MM.1S (cell line): Measurements from ENCODE around the gene GPT2.

Source experiments
- DNase-seq: peaks from one replicate; pipeline ENCODE4 v3.0.0-alpha.2; 2015
- H2AFZ ChIP-seq: fragments of 300-600 bp; sonication (generic); 2 replicates; pipeline ENCODE4 v1.6.0; 2016; ENCODE audit warnings: antibody characterized with exemption, low read length
- H3F3A ChIP-seq: fragments of 300-600 bp; sonication (generic); 2 replicates; pipeline ENCODE4 v1.6.1; 2016; ENCODE audit warnings: mild to moderate bottlenecking, antibody characterized with exemption, low read length, moderate library complexity, mixed read lengths; ENCODE audit not compliant: insufficient read depth
- H3K27ac ChIP-seq: fragments of 300-600 bp; sonication (generic); 2 replicates; pipeline ENCODE4 v1.5.1; 2016; ENCODE audit warnings: mild to moderate bottlenecking, low read length
- H3K27me3 ChIP-seq: fragments of 300-600 bp; sonication (generic); replicated peaks from 2 replicates; pipeline ENCODE4 v1.6.0; 2016; ENCODE audit warnings: low read length; ENCODE audit not compliant: insufficient read depth
- H3K36me3 ChIP-seq: fragments of 300-600 bp; sonication (generic); replicated peaks from 2 replicates; pipeline ENCODE4 v1.6.1; 2016; ENCODE audit warnings: mild to moderate bottlenecking, low read length, mixed read lengths; ENCODE audit not compliant: insufficient read depth
- H3K4me1 ChIP-seq: fragments of 300-600 bp; sonication (generic); 2 replicates; pipeline ENCODE4 v1.6.1; 2016; ENCODE audit warnings: low read length, mixed read lengths
- H3K4me2 ChIP-seq: fragments of 300-600 bp; sonication (generic); 2 replicates; pipeline ENCODE4 v1.6.0; 2016; ENCODE audit warnings: low read depth, low read length
- H3K4me3 ChIP-seq: fragments of 300-600 bp; sonication (generic); 2 replicates; pipeline ENCODE4 v1.5.1; 2016; ENCODE audit warnings: low read length, mixed read lengths
- H3K79me2 ChIP-seq: fragments of 300-600 bp; sonication (generic); 2 replicates; pipeline ENCODE4 v1.6.1; 2016; ENCODE audit warnings: mixed run types, low read length, mixed read lengths
- H3K9ac ChIP-seq: fragments of 300-600 bp; sonication (generic); 2 replicates; pipeline ENCODE4 v1.6.1; 2016; ENCODE audit warnings: low read length, mixed read lengths
- H3K9me2 ChIP-seq: fragments of 300-600 bp; sonication (generic); replicated peaks from 2 replicates; pipeline ENCODE4 v1.6.1; 2016; ENCODE audit warnings: mild to moderate bottlenecking, low read length, mixed read lengths; ENCODE audit not compliant: insufficient read depth
- H3K9me3 ChIP-seq: fragments of 300-600 bp; sonication (generic); replicated peaks from 2 replicates; pipeline ENCODE4 v1.6.1; 2016; ENCODE audit warnings: mild to moderate bottlenecking, low read length, mixed read lengths; ENCODE audit not compliant: insufficient read depth
- H4K20me1 ChIP-seq: fragments of 300-600 bp; sonication (generic); 2 replicates; pipeline ENCODE4 v1.6.1; 2016; ENCODE audit warnings: mild to moderate bottlenecking, low read length, moderate library complexity, mixed read lengths; ENCODE audit not compliant: insufficient read depth
- CTCF ChIP-seq: fragments of 300-600 bp; sonication (generic); IDR thresholded peaks from 2 replicates; pipeline ENCODE4 v1.5.1; 2016; ENCODE audit warnings: antibody characterized with exemption, low read length, mixed read lengths
- EZH2 ChIP-seq: fragments of 300-600 bp; sonication (generic); optimal IDR thresholded peaks from 2 replicates; pipeline ENCODE3; 2017; ENCODE audit warnings: low read depth, mild to moderate bottlenecking, antibody characterized with exemption, low read length, mixed read lengths
- EZH2phosphoT487 ChIP-seq: fragments of 300-600 bp; sonication (generic); IDR thresholded peaks from 2 replicates; pipeline ENCODE4 v1.6.1; 2018; ENCODE audit warnings: antibody characterized with exemption, low read length

The GPT2 gene

DNA sequence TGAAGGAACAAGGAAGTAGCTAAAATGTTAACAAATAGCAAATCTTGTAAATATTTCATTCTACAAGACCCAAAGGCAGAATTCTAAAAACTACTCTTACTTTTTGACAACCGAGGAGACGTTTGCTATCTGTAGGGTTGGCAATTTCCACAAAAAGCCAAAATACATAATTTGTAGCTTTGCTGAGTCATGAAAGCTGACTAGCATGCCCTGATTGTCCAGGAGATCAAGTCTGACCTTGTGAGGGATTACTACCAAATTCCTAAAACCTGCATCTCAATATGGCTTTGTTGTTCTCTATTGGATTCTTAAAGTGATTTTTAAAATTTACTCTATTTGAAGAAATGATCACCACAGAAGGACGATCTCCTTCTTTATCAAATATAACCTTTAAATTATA is 78.5 kb downstream of the GPT2 start:
- no peak overlapping the region for H3K4me3 ChIP-seq
- no peaks in the 10 kb centered on the region for H3K27me3 ChIP-seq
- no peaks in the 10 kb centered on the region for H3K9me2 ChIP-seq
- H3K4me1 ChIP-seq, result no peaks in the 10 kb centered on the region
- H3F3A ChIP-seq, result no peaks in the 10 kb centered on the region
- no peaks in the 10 kb centered on the region; the same call in 1 of the 2 replicates for H4K20me1 ChIP-seq
- no peak overlapping the region for H3K27ac ChIP-seq
- no peak overlapping the region for H2AFZ ChIP-seq
- DNase-seq, result no peak
- H3K9ac ChIP-seq, result no peak overlapping the region
- no peaks in the 10 kb centered on the region for H3K9me3 ChIP-seq
- no peak overlapping the region for H3K4me2 ChIP-seq
- peaks cover 57% of the 10 kb centered on the region for H3K79me2 ChIP-seq
- TF ChIP-seq EZH2, result no peak
- TF ChIP-seq EZH2phosphoT487, result no peak
- no peak for TF ChIP-seq CTCF
- H3K36me3 ChIP-seq, result peaks cover 12% of the 10 kb centered on the region; the same call in 1 of the 2 replicates

GRCh38 chr16:46968063-46968435 is 83.9 kb downstream of the GPT2 start:
- Histone ChIP-seq H3K4me1 (peaks cover 8% of the 10 kb centered on the region; the same call in 1 of the 2 replicates), H3K4me3 (no peak overlapping the region), H3K36me3 (peaks cover 9% of the 10 kb centered on the region; the same call in 1 of the 2 replicates), H4K20me1 (peaks cover 15% of the 10 kb centered on the region), H3F3A (peaks cover 7% of the 10 kb centered on the region), H3K27me3 (no peaks in the 10 kb centered on the region), H3K4me2 (no peak overlapping the region), H3K27ac (no peak overlapping the region), H3K79me2 (peaks cover 84% of the 10 kb centered on the region), H2AFZ (no peak overlapping the region), H3K9ac (no peak overlapping the region), H3K9me2 (no peaks in the 10 kb centered on the region), H3K9me3 (no peaks in the 10 kb centered on the region)
- no peak for DNase-seq
- TF ChIP-seq EZH2 (no peak), EZH2phosphoT487 (no peak), CTCF (no peak)

DNA sequence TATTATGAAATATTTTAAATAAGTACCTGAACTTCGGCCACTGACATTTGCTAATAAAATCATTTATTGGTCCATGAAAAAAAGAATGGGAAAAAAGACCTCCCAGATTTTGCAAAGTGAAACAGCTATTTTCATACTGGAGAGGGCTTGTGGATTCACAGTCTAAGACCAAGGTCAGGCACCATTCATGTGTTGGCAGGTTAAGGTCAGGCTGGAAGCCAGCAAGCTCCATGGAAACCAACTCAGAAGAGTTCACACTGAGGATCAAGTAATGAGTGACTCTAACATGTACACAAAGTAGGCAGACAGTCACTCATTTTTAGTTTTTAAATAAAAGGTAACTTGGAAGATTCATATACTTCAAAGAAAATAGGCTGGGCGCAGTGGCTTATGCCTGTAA is 85.9 kb downstream of the GPT2 start:
- H3K4me3 ChIP-seq, result no peak overlapping the region
- no peak overlapping the region for H3K9ac ChIP-seq
- H3K4me1 ChIP-seq, result peaks cover 16% of the 10 kb centered on the region
- DNase-seq, result no peak
- H2AFZ ChIP-seq, result no peak overlapping the region
- H3F3A ChIP-seq, result peaks cover 10% of the 10 kb centered on the region
- no peaks in the 10 kb centered on the region for H3K9me2 ChIP-seq
- H4K20me1 ChIP-seq, result peaks cover 15% of the 10 kb centered on the region
- H3K79me2 ChIP-seq, result peaks cover 80% of the 10 kb centered on the region
- no peaks in the 10 kb centered on the region for H3K27me3 ChIP-seq
- H3K27ac ChIP-seq, result no peak overlapping the region
- no peaks in the 10 kb centered on the region for H3K9me3 ChIP-seq
- no peak overlapping the region for H3K4me2 ChIP-seq
- TF ChIP-seq CTCF (no peak), EZH2phosphoT487 (no peak), EZH2 (no peak)
- H3K36me3 ChIP-seq, result peaks cover 9% of the 10 kb centered on the region; the same call in 1 of the 2 replicates
